HFFc6 (cell line): ENCODE measurements around the gene MEF2D. TPM values are rescaled to one million over a fixed set of nuclear protein-coding genes. Genes with fewer than 3 reads are reported as not detected.
A peak's percentile ranks its signal among the peaks of the same experiment; 100 is the strongest.

Experiments used
- DNase-seq: peaks from one replicate; pipeline ENCODE4 v3.0.0-alpha.2; 2018
- H3K27ac Mint-ChIP-seq: 2 replicates; pipeline ENCODE4 v1.8.0; 2020; ENCODE audit warnings: mild to moderate bottlenecking, mixed read lengths
- H3K27me3 Mint-ChIP-seq: 2 replicates; pipeline ENCODE4 v1.8.0; 2021; ENCODE audit warnings: mild to moderate bottlenecking, moderate library complexity, mixed read lengths; ENCODE audit not compliant: insufficient read depth
- H3K36me3 Mint-ChIP-seq: 2 replicates; pipeline ENCODE4 v1.8.0; 2021; ENCODE audit warnings: low read depth, mixed read lengths
- H3K4me1 Mint-ChIP-seq: 2 replicates; pipeline ENCODE4 v1.8.0; 2020; ENCODE audit warnings: low read depth, mixed read lengths
- H3K4me3 Mint-ChIP-seq: 2 replicates; pipeline ENCODE4 v1.8.0; 2020; ENCODE audit warnings: mild to moderate bottlenecking, moderate library complexity, mixed read lengths
- H3K9me3 Mint-ChIP-seq: 2 replicates; pipeline ENCODE4 v1.8.0; 2020; ENCODE audit warnings: mild to moderate bottlenecking, mixed read lengths
- total RNA-seq, 6 experiments: library from RNA; stranded (reverse); fragmentation: NEBNext Ultra II Directional; extraction: Animal tissue kit (Norgen Biotek cat#: 25700); gene quantifications; 2 replicates in 1 of 6; 3 replicates in 5 of 6; pipeline ENCODE4 v1.2.3, GENCODE V29; 2021
- TF ChIP-seq, protein P1 (sequence below): fragments of 200-600 bp; sonication (generic); IDR thresholded peaks from 2 replicates; pipeline ENCODE4 v1.5.0; 2021; ENCODE audit warnings: antibody characterized with exemption, mild to moderate bottlenecking

MEF2D gene
- total RNA-seq, 6 experiments from 2014 or later, result 50.0 to 60.1 (median 56.8) TPM

- peaks cover 8% of the 10 kb centered on the region for H3K27me3 Mint-ChIP-seq
- H3K4me1 Mint-ChIP-seq, result peaks cover 90% of the 10 kb centered on the region
- no peak for DNase-seq
- TF ChIP-seq, protein P1, sequence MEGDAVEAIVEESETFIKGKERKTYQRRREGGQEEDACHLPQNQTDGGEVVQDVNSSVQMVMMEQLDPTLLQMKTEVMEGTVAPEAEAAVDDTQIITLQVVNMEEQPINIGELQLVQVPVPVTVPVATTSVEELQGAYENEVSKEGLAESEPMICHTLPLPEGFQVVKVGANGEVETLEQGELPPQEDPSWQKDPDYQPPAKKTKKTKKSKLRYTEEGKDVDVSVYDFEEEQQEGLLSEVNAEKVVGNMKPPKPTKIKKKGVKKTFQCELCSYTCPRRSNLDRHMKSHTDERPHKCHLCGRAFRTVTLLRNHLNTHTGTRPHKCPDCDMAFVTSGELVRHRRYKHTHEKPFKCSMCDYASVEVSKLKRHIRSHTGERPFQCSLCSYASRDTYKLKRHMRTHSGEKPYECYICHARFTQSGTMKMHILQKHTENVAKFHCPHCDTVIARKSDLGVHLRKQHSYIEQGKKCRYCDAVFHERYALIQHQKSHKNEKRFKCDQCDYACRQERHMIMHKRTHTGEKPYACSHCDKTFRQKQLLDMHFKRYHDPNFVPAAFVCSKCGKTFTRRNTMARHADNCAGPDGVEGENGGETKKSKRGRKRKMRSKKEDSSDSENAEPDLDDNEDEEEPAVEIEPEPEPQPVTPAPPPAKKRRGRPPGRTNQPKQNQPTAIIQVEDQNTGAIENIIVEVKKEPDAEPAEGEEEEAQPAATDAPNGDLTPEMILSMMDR, result no peak
- peaks cover 16% of the 10 kb centered on the region for H3K36me3 Mint-ChIP-seq
- no peak overlapping the region for H3K27ac Mint-ChIP-seq
- H3K9me3 Mint-ChIP-seq, result no peaks in the 10 kb centered on the region
- H3K4me3 Mint-ChIP-seq, result no peak overlapping the region
Measured at GRCh38 chr1:156493742-156494141, 6.8 kb downstream of the MEF2D start.

GRCh38 chr1:156493154-156493631, 7.4 kb downstream of the MEF2D start:
- H3K4me3 Mint-ChIP-seq, result no peak overlapping the region
- TF ChIP-seq, protein P1, result no peak
- no peak for DNase-seq
- peak overlapping the region; percentile 63; the same call in 1 of the 2 replicates for H3K27ac Mint-ChIP-seq
- no peaks in the 10 kb centered on the region for H3K9me3 Mint-ChIP-seq
- H3K36me3 Mint-ChIP-seq, result peaks cover 17% of the 10 kb centered on the region
- peaks cover 8% of the 10 kb centered on the region for H3K27me3 Mint-ChIP-seq
- H3K4me1 Mint-ChIP-seq, result peaks cover 90% of the 10 kb centered on the region

GRCh38 chr1:156492591-156493080, 7.9 kb downstream of the MEF2D start:
- Mint-ChIP-seq H3K27me3 (peaks cover 8% of the 10 kb centered on the region), H3K27ac (peak overlapping the region; percentile 63; the same call in 1 of the 2 replicates), H3K36me3 (peaks cover 23% of the 10 kb centered on the region), H3K4me3 (0 out of 2 replicates have a peak overlapping the region, but pooled peaks have one; percentile 27), H3K4me1 (peaks cover 90% of the 10 kb centered on the region), H3K9me3 (no peaks in the 10 kb centered on the region)
- DNase-seq, result no peak
- TF ChIP-seq, protein P1, result no peak

GRCh38 chr1:156492013-156492590, 8.5 kb downstream of the MEF2D start:
- TF ChIP-seq, protein P1, result no peak
- 0 out of 2 replicates have a peak overlapping the region, but pooled peaks have one; percentile 27 for H3K4me3 Mint-ChIP-seq
- H3K27ac Mint-ChIP-seq, result peak overlapping the region; percentile 80; the same call in 1 of the 2 replicates
- peaks cover 8% of the 10 kb centered on the region for H3K27me3 Mint-ChIP-seq
- H3K9me3 Mint-ChIP-seq, result no peaks in the 10 kb centered on the region
- H3K36me3 Mint-ChIP-seq, result peaks cover 19% of the 10 kb centered on the region
- no peak for DNase-seq
- peaks cover 90% of the 10 kb centered on the region for H3K4me1 Mint-ChIP-seq

DNA sequence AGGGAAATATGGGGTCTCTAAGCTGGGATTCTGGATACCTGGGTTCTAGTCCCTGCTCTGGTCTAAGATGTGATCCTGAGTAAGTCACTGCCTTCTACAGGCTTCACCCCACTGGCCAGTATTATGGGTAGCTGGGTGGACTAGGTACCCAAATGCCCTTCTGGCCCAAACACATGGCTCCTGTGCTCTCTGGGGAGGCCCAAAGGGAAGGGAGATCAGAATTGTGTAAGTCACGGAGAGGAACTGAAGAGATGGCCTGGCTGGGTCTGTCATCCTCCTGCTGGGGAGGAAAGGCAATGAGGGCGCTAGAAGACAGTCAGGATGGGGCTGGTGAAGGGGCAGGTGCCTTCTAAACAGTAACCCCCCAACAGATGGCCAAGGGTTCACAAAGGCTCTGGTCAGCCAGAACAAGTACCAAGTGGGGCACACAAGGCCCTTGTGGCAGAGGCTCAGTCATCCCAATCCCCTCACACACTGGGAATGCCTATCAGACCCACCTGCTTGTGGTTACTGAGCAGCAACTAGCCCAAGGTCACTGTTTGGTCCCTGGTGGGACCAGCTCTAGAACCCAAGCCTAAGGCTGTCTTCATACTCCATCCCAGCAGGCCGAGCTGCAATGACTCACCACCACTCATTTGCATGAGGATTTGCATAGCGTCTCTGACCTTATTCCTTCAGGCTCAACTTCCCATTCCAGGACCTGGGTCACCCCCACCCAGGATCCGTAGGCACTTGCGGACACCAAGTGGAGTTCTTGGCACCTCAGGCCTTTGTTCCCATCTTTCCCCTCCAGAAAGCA, 9.2 kb downstream of the MEF2D start:
- DNase-seq, result no peak
- Mint-ChIP-seq H3K4me1 (peaks cover 88% of the 10 kb centered on the region), H3K27ac (peak overlapping the region; percentile 80), H3K27me3 (peaks cover 8% of the 10 kb centered on the region), H3K9me3 (no peaks in the 10 kb centered on the region), H3K4me3 (peak overlapping the region; percentile 75; the same call in 1 of the 2 replicates), H3K36me3 (peaks cover 22% of the 10 kb centered on the region)
- TF ChIP-seq, protein P1, result no peak
